ENCODE data around the gene LSAMP. TPM values are rescaled to one million over a fixed set of nuclear protein-coding genes. Genes with fewer than 3 reads are reported as not detected.

Gene LSAMP
- total and polyA plus RNA-seq, 2 of the 8 experiments (the other 6 are each of a cell fraction or from before 2014, with no cell fraction given) = 1.8 to 5.7 TPM

GRCh38 chr3:116065501-116065900 is 379.8 kb downstream of the LSAMP start:
- Histone ChIP-seq H4K91ac (replicated peaks; ENCODE audit: insufficient read length, low read length) (no peak overlapping the region), H3K56ac (replicated peaks; ENCODE audit: insufficient read length, low read depth, low read length) (no peak overlapping the region), H2AFZ (ENCODE audit: low read length) (no peak overlapping the region), H3K18ac (ENCODE audit: extremely low read depth, low read length) (no peak overlapping the region), H3K9me3 (ENCODE audit: insufficient read depth in 2 of 2, low read depth in 1 of 2, low read length in 1 of 2) (no peaks in the 10 kb centered on the region), H2BK120ac (replicated peaks; ENCODE audit: low read depth, low read length) (no peak overlapping the region), H3K79me1 (ENCODE audit: low read depth, low read length) (no peaks in the 10 kb centered on the region), H3K4me1 (replicated peaks in 1 of 4; ENCODE audit: control insufficient read depth in 3 of 4, insufficient read depth in 4 of 4, low read length in 3 of 4) (no peaks in the 10 kb centered on the region), H2BK12ac (ENCODE audit: low read depth, low read length) (no peak overlapping the region), H3K4ac (replicated peaks; ENCODE audit: insufficient read length, low read depth, low read length) (no peak overlapping the region), H4K5ac (ENCODE audit: insufficient read length, low read depth, low read length) (no peak overlapping the region), H3K23ac (ENCODE audit: insufficient read length) (no peak overlapping the region), H2BK20ac (ENCODE audit: low read length) (no peak overlapping the region), H3K27ac (ENCODE audit: low read depth, low read length) (no peak overlapping the region), H3K4me2 (ENCODE audit: insufficient read depth in 1 of 2, low read depth in 2 of 2, low read length in 2 of 2) (no peak overlapping the region), H3K14ac (ENCODE audit: insufficient read length) (no peak overlapping the region), H2BK15ac (ENCODE audit: low read length) (no peak overlapping the region), H3K36me3 (ENCODE audit: control insufficient read depth in 2 of 4, insufficient read depth in 4 of 4, low read length in 3 of 4) (no peaks in the 10 kb centered on the region), H3K9ac (replicated peaks in 1 of 4; ENCODE audit: extremely low read depth in 1 of 4, low read depth in 3 of 4, low read length in 3 of 4) (no peak overlapping the region), H3K27me3 (replicated peaks in 1 of 4; ENCODE audit: control insufficient read depth in 3 of 4, extremely low read depth in 1 of 4, insufficient read depth in 3 of 4, low read length in 3 of 4) (no peaks in the 10 kb centered on the region), H3K23me2 (ENCODE audit: low read depth, low read length) (no peaks in the 10 kb centered on the region), H3K4me3 (ENCODE audit: extremely low read depth in 1 of 4, insufficient read depth in 2 of 4, low read depth in 3 of 4, low read length in 4 of 4) (no peak overlapping the region), H4K8ac (ENCODE audit: extremely low read depth, insufficient read depth, low read length) (no peak overlapping the region), H4K20me1 (replicated peaks in 1 of 2; ENCODE audit: control insufficient read depth in 1 of 2, insufficient read depth in 2 of 2, low read length in 2 of 2) (no peaks in the 10 kb centered on the region), H3K79me2 (ENCODE audit: control insufficient read depth in 1 of 2, insufficient read depth in 2 of 2, low read length in 2 of 2) (no peaks in the 10 kb centered on the region), H2AK5ac (ENCODE audit: low read depth, low read length) (no peak overlapping the region), H2BK5ac (ENCODE audit: low read depth, low read length) (no peak overlapping the region)
- DNase-seq (ENCODE audit: low read depth in 1 of 2, low spot score in 2 of 2) (no peak), FAIRE-seq (no peak)
- CTCF ChIA-PET (ENCODE audit: partially characterized antibody) = no interaction called here
- 93% methylated on average over 1 of the region's 1 CpG; no CpG with 5 or more reads in 1 of the 2 experiments for WGBS, 2 experiments (ENCODE audit: extremely low coverage in 1 of 2, insufficient coverage in 1 of 2, insufficient read length in 1 of 2, insufficient replicate concordance in 2 of 2, low coverage in 1 of 2, low lambda C conversion rate in 2 of 2, missing lambda C conversion rate in 1 of 2)
- POLR2A ChIA-PET (ENCODE audit: partially characterized antibody) = no interaction called here
- TF ChIP-seq TBP (IDR thresholded peaks at IDR 0.05; ENCODE audit: low read depth, low read length) (no peak), MAX (IDR thresholded peaks at IDR 0.05) (no peak), TEAD4 (IDR thresholded peaks at IDR 0.05; ENCODE audit: low read depth, low read length) (no peak), GABPA (IDR thresholded peaks at IDR 0.05; ENCODE audit: borderline replicate concordance, insufficient read depth, low read length) (no peak), BCL11A (IDR thresholded peaks at IDR 0.05; ENCODE audit: low read depth in 2 of 2, low read length in 2 of 2) (no peak), RNF2 (IDR thresholded peaks at IDR 0.05; ENCODE audit: borderline replicate concordance, low read depth, low read length, missing control alignments, poor library complexity, severe bottlenecking) (no peak), RXRA (IDR thresholded peaks at IDR 0.05; ENCODE audit: insufficient read depth, low read depth, low read length) (no peak), RBBP5 (IDR thresholded peaks at IDR 0.05; ENCODE audit: borderline replicate concordance, low read depth, low read length) (no peak), JUN (IDR thresholded peaks at IDR 0.05; ENCODE audit: low read depth, low read length) (no peak), TCF12 (IDR thresholded peaks at IDR 0.05; ENCODE audit: low read depth, low read length) (no peak), FOSL1 (IDR thresholded peaks at IDR 0.05; ENCODE audit: insufficient read depth, low read depth, low read length) (no peak), JUND (IDR thresholded peaks at IDR 0.05; ENCODE audit: low read length) (no peak)

Measured in H1 (cell line).